Central memory CD4-positive, alpha-beta T cell (primary cell): Measurements from ENCODE around the gene CORO2B.
"Not testable (repeated sequence)": the region's sequence is repeated elsewhere in the genome, so short reads cannot be mapped to it uniquely, and the experiment has no call there.

Source experiments
- DNase-seq: peaks from one replicate; pipeline ENCODE4 v3.0.0; 2022

The CORO2B gene

DNA sequence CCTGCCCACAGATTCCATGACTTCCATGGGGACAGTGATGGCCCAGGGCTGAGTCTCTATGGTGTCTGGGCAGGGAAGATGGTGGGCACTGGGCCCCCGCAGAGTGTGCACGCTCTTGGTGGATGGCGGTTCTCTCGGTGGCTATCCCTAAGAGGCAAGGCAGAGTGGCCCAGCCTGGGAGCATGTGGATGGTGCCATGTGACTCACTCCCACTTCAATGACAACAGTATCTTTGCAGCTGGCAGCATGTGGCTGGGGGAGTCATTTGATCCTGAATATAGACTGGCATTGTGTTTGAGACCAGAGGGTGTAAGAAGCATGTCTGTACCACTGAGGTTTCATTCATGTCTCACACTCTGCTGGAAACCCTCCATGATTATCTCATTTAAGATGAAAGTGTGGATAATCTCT, 101.2 kb downstream of the CORO2B start:
- DNase-seq: no peak

DNA sequence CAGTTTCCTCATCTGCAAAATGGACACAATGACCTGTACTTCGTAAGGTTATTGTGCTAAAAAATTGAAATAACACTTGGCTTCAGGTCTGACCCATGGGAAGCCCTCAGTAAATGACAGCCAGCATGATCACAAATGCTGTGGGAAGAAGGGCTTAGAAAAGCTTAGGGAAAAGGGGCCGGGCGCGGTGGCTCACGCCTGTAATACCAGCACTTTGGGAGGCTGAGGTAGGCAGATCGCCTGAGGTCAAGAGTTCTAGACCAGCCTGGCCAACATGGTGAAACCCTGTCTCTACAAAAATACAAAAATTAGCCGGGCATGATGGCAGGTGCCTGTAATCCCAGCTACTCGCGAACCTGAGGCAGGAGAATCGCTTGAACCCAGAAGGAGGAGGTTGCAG, 102.0 kb downstream of the CORO2B start:
- not testable (repeated sequence) for DNase-seq

- no peak for DNase-seq
Observed at GRCh38 chr15:68681836-68682235, 103.0 kb downstream of the CORO2B start.

- no peak for DNase-seq
Observed at GRCh38 chr15:68682330-68682729, 103.5 kb downstream of the CORO2B start.

- DNase-seq: no peak
Observed at GRCh38 chr15:68683026-68683425, 104.2 kb downstream of the CORO2B start.

GRCh38 chr15:68683551-68683950, 104.8 kb downstream of the CORO2B start:
- no peak for DNase-seq

- DNase-seq: no peak
Observed at GRCh38 chr15:68684476-68684875, 105.7 kb downstream of the CORO2B start.

DNA sequence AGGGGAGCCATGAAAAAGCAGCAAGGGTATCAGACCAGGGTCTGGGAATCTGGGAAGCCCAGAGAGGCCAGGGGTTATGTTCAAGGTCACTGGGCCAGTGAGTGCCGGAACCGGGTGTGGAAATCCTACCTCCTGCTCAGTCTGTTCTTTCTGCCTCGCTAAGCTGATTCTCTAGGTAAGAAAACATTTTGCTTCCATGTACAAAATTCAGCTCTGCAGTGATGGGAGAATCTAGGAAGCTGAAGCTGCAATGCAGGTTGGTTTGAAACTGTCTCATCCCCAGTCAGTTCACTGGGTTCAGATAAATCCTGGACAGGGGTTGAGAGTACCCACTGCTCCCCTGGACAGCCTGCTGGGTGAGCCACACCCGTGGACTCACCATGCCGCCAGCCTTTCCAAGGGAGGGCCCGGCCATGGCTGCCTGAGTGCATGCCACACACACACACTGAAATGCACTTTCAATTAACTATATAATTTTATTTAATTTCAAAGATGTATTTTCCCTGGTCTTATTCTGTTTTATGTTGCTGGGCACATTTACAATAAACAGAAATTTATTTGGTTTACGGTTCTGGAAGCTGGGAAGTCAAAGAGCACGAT, 108.4 kb downstream of the CORO2B start:
- no peak for DNase-seq

DNA sequence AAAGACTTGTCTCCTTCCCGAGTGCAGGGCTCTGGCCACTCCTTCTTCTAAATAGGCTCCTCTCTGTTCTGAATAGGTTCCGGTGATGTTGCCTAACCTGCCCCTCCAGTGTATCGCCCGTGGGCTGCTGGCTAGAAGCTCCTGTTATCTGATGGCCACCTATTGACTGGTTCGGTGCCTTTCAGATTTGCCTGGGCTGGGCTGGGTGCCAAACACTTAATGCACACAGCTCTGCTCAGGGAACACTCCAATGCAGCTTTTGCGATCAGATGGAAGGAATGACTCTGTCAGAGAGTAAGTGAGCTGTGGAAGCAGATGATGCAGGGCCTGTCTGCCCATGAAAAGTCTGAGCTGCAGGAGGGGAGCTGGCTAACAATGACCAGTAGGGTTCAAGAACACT, 112.9 kb downstream of the CORO2B start:
- DNase-seq: no peak

DNA sequence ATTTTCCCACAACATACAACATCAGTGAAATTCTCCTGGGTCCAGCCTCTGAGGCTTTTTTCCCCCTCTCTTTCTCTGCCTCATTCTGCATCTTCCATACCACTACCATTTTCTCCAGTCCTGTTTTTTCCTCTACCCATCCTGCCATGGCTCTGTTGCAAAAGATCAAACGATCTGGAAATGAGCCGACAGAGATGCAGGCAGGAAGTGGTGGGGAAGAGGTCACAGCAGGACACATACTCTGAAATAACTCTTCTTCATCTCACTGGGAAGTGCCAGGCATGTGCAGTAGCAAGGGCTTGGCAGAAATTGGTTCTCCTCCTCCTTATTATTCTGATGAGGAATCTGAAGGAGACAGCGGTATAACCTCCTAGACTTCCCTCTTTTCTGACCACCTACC, 114.3 kb downstream of the CORO2B start:
- DNase-seq: no peak

GRCh38 chr15:68694111-68694510, 115.3 kb downstream of the CORO2B start:
- DNase-seq: no peak

DNA sequence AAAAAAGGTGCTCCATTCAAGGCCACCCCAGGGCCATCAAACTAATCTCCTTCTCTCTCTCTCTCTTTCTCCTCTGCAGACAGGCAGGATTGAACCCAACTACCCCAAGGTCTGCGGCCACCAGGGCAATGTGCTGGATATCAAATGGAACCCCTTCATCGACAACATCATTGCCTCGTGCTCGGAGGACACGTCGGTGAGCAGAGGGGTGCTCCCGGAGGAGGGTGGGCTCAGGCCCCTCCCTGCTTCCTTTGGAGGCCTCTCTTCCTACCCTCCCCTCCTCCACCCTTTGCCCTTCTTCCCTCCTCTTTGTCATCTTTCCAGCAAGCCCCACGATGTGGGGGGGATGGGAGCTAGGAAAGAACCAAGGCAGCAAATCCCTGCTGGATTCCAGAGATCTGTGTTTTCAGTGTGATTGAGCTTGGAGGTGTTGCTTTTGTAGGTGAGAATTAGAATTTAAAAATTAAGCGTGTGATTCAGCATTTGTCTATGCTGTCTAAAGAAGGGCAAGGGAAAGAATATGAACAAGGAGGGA, 116.3 kb downstream of the CORO2B start:
- no peak for DNase-seq

GRCh38 chr15:68696414-68697363, 117.9 kb downstream of the CORO2B start:
- no peak for DNase-seq

DNA sequence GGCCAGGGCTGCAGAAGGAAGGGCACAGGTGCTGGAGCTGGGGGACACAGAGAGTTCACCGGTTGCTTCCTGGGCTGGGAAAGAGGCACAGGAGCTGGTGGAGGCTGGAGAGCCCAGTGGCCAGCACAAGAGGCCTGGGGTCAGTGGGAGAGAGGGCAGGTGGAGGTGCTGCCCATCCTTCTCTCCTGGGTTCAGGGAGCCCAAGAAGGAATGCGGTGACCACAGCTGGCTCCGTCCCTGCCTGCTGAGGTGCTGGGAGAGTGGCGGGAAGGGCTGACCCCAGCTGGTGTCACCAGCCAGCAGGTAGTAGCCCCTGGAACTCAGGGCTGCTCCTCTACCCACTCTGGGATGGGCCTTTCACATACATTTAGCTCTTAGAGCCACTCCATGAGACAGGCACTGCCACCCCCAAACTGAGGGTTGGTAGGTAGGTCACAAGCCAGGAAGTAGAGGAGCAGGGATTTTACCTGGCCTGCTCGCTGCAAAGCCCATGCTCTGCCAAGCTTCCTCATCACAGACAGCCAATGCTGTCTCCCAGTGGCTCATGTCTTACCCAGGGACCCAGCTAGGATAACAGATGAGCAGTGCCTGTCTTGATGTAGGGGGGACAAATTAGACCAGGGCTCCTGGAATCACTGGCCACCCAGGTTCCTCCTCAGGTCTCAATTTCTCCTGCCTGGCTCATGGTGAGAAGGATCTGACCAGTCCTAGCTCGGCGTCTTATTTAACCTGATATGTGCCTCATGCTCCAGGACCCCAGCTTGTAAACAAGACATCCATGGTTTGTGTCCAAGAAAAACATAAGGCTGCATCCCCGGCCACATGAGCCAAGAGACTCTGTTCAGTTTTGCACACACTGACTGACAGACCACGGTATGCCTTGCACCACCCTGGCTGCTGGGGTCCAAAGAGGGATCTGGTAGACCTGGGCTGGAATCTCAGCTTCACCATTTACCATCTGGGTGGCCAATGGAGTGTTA, 119.2 kb downstream of the CORO2B start:
- DNase-seq: no peak

- no peak for DNase-seq
Observed at GRCh38 chr15:68698708-68699107, 119.9 kb downstream of the CORO2B start.

GRCh38 chr15:68699124-68699880, 120.5 kb downstream of the CORO2B start:
- no peak for DNase-seq

GRCh38 chr15:68699881-68700454, 121.2 kb downstream of the CORO2B start:
- DNase-seq: no peak

DNA sequence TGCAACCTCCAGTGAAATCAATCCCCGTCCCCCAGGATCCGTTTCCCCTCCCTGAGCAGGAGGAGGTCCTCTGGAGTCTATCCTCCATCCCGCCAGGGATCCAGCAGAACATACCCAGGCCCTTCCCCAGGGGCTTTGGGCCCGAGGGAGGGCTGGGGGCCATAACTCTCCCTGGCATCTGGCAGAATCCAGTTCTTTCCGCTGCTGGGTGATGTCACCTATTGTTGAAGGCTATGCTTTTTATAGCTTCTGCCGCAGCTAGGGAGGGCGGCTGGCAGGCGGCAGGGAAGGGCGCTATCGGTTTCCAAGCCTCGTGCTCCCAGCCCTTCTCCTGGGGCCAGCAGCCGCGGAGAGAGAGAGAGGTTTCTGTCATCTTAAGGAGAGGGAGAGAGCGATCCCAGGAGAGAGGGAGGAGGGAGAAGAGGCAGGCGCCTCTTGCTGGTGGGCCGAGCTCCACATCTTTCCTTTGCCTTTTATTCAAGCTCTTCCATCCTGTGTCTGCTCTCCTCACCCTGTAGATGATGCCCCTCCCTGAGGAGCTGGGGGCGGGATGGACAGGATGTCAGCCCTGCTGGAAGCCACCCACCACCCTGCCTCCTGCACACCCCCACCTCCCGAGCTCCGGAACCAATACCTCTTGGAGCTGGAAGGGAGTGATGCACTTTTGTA, 121.8 kb downstream of the CORO2B start:
- no peak for DNase-seq

GRCh38 chr15:68701886-68702285, 123.1 kb downstream of the CORO2B start:
- no peak for DNase-seq

- no peak for DNase-seq
Observed at GRCh38 chr15:68704496-68705021, 125.8 kb downstream of the CORO2B start.

DNA sequence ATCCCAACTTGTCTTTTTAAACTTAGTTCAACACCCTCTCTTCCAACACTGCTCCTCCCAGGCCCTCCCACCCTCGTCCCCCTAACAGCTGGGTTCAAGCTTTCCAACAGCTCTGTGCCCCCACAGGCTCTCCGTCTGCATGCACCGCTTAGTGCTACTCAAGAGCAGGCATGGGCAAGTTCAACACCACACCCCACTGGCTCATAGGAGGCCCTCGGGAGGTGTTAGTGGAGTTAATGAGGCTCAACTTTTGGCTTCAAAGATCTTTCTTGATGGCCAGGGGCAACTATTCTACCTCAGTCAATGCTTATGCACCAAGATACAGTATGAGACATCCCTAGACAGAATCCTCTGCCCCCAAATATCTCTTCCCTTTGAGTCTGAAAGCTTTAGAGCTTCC, 127.5 kb downstream of the CORO2B start:
- DNase-seq: no peak
